GM23338 (cell line): Measurements from ENCODE around the gene MAP3K9. TPM values are rescaled to one million over a fixed set of nuclear protein-coding genes. Genes with fewer than 3 reads are reported as not detected.

Experiments
- ATAC-seq: fragments of 200-7000 bp; cut with Tn5 transposase; 3 replicates; pipeline ENCODE4 v1.9.1; 2020
- DNase-seq: peaks from one replicate; pipeline ENCODE4 v3.0.0-alpha.2; 2015; ENCODE audit warnings: low spot score
- H2AFZ ChIP-seq: fragments of 200-600 bp; sonication (generic); 2 replicates; pipeline ENCODE4 v1.8.0; 2016; ENCODE audit warnings: antibody characterized with exemption, mild to moderate bottlenecking, moderate library complexity
- H3F3A ChIP-seq: fragments of 200-600 bp; sonication (generic); replicated peaks from 2 replicates; pipeline ENCODE4 v1.8.0; 2017; ENCODE audit warnings: antibody characterized with exemption, mixed run types, low read depth
- H3K27ac ChIP-seq: fragments of 200-600 bp; sonication (generic); 2 replicates; pipeline ENCODE4 v1.6.1; 2016; ENCODE audit warnings: low read depth
- H3K27me3 ChIP-seq: fragments of 200-600 bp; sonication (generic); 2 replicates; pipeline ENCODE4 v1.8.0; 2016; ENCODE audit warnings: mild to moderate bottlenecking, mixed run types, moderate library complexity; ENCODE audit not compliant: insufficient read depth
- H3K36me3 ChIP-seq: fragments of 200-600 bp; sonication (generic); 2 replicates; pipeline ENCODE4 v1.8.0; 2016; ENCODE audit warnings: mild to moderate bottlenecking; ENCODE audit not compliant: insufficient read depth
- H3K4me1 ChIP-seq: fragments of 200-600 bp; sonication (generic); 2 replicates; pipeline ENCODE4 v1.8.0; 2016; ENCODE audit warnings: mild to moderate bottlenecking, moderate library complexity; ENCODE audit not compliant: insufficient read depth
- H3K4me2 ChIP-seq: fragments of 200-600 bp; sonication (generic); 2 replicates; pipeline ENCODE4 v1.7.1; 2017; ENCODE audit warnings: mixed run types
- H3K4me3 ChIP-seq: fragments of 200-600 bp; sonication (generic); 2 replicates; pipeline ENCODE4 v1.6.1; 2016; ENCODE audit warnings: mixed run types
- H3K79me2 ChIP-seq: fragments of 200-600 bp; sonication (generic); replicated peaks from 2 replicates; pipeline ENCODE4 v1.8.0; 2017; ENCODE audit warnings: mild to moderate bottlenecking; ENCODE audit not compliant: insufficient read depth
- H3K9me2 ChIP-seq: fragments of 200-600 bp; sonication (generic); 2 replicates; pipeline ENCODE4 v1.8.0; 2017; ENCODE audit not compliant: insufficient read depth
- H4K20me1 ChIP-seq: fragments of 200-600 bp; sonication (generic); replicated peaks from 2 replicates; pipeline ENCODE4 v1.8.0; 2017; ENCODE audit warnings: mild to moderate bottlenecking; ENCODE audit not compliant: insufficient read depth
- H3K27ac Mint-ChIP-seq: 2 replicates; pipeline ENCODE4 v1.8.0; 2020; ENCODE audit warnings: inconsistent platforms, mild to moderate bottlenecking, moderate library complexity, mixed read lengths
- H3K27me3 Mint-ChIP-seq: 3 replicates; pipeline ENCODE4 v1.8.0; 2022; ENCODE audit warnings: low read depth, mild to moderate bottlenecking, moderate library complexity, mixed read lengths, inconsistent platforms; ENCODE audit not compliant: insufficient read depth, poor library complexity
- H3K36me3 Mint-ChIP-seq: 3 replicates; pipeline ENCODE4 v1.8.0; 2021; ENCODE audit warnings: low read depth, mild to moderate bottlenecking, inconsistent platforms, moderate library complexity, mixed read lengths
- H3K4me1 Mint-ChIP-seq: 3 replicates; pipeline ENCODE4 v1.8.0; 2020; ENCODE audit warnings: mild to moderate bottlenecking, inconsistent platforms, mixed read lengths
- H3K4me3 Mint-ChIP-seq: 3 replicates; pipeline ENCODE4 v1.8.0; 2021; ENCODE audit warnings: moderate library complexity, mild to moderate bottlenecking, inconsistent platforms, mixed read lengths
- H3K9me3 Mint-ChIP-seq: 3 replicates; pipeline ENCODE4 v1.8.0; 2020; ENCODE audit warnings: moderate library complexity, mild to moderate bottlenecking, inconsistent platforms, mixed read lengths
- CREB1 ChIP-seq: fragments of 250-450 bp; sonication (Bioruptor Pico); IDR thresholded peaks from 2 replicates; pipeline ENCODE4 v1.5.0; 2020; ENCODE audit warnings: low read depth, mild to moderate bottlenecking, moderate library complexity
- EZH2phosphoT487 ChIP-seq: fragments of 200-600 bp; sonication (generic); IDR thresholded peaks from one replicate; pipeline ENCODE4 v1.8.1; 2018; ENCODE audit warnings: antibody characterized with exemption; ENCODE audit not compliant: unreplicated experiment
- JUNB ChIP-seq: IDR thresholded peaks from one replicate; pipeline ENCODE4 v1.6.1; 2016; ENCODE audit warnings: antibody characterized with exemption; ENCODE audit not compliant: unreplicated experiment
- NANOG ChIP-seq: IDR thresholded peaks from 2 replicates; pipeline ENCODE4 v1.6.1; 2016; ENCODE audit warnings: antibody characterized with exemption, borderline replicate concordance
- POLR2AphosphoS5 ChIP-seq: IDR thresholded peaks from 2 replicates; pipeline ENCODE4 v1.6.1; 2016; ENCODE audit warnings: antibody characterized with exemption, low read depth
- STAT1 ChIP-seq: IDR thresholded peaks from one replicate; pipeline ENCODE4 v1.6.1; 2016; ENCODE audit warnings: antibody characterized with exemption; ENCODE audit not compliant: unreplicated experiment
- ZNF114 ChIP-seq: fragments of 250-450 bp; sonication (Bioruptor Pico); IDR thresholded peaks from 2 replicates; pipeline ENCODE4 v1.5.0; 2020; ENCODE audit warnings: mild to moderate bottlenecking, moderate library complexity
- polyA plus RNA-seq: library from polyadenylated mRNA; unstranded; fragments of >200 nt; fragmentation: Nextera tagmentation; extraction: Ambion mirVana; gene quantifications from 2 replicates; pipeline ENCODE4 v1.2.1, GENCODE V29; 2016
- total RNA-seq: library from RNA; depleted of rRNA; stranded (reverse); fragments of >200 nt; shearing (Covaris generic); gene quantifications from 2 replicates; pipeline ENCODE4 v1.2.3, GENCODE V29; 2014
- TF ChIP-seq, protein P1 (sequence below): fragments of 250-450 bp; sonication (Bioruptor Pico); IDR thresholded peaks from 2 replicates; pipeline ENCODE4 v1.5.0; 2020; ENCODE audit warnings: mild to moderate bottlenecking, moderate library complexity
- TF ChIP-seq, protein P2 (sequence below): IDR thresholded peaks from 2 replicates; pipeline ENCODE4 v1.6.1; 2016; ENCODE audit warnings: antibody characterized with exemption

MAP3K9 gene
- total and polyA plus RNA-seq, 2 experiments from 2014 or later: 5.3 to 30.8 TPM

DNA sequence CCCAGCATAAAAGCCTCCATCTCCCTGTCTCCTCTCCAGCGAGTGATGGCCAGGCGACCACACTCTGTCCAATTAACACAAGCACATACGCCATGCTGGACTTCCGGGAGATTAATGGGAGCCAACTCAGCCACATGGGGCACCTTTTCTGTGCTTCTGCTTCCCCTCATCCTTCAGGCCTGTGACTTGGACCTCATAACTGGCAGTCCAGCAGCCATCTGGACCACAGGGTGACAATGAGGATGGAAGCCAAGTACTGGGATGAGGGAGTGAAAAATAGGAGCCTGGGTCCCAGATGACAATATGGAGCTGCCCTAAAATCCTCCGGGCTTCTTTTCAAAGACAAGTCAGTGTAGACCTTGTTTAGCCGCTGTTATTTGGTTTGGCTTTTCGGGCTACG, 12.8 kb downstream of the MAP3K9 start (continued):
- TF ChIP-seq, protein P1, sequence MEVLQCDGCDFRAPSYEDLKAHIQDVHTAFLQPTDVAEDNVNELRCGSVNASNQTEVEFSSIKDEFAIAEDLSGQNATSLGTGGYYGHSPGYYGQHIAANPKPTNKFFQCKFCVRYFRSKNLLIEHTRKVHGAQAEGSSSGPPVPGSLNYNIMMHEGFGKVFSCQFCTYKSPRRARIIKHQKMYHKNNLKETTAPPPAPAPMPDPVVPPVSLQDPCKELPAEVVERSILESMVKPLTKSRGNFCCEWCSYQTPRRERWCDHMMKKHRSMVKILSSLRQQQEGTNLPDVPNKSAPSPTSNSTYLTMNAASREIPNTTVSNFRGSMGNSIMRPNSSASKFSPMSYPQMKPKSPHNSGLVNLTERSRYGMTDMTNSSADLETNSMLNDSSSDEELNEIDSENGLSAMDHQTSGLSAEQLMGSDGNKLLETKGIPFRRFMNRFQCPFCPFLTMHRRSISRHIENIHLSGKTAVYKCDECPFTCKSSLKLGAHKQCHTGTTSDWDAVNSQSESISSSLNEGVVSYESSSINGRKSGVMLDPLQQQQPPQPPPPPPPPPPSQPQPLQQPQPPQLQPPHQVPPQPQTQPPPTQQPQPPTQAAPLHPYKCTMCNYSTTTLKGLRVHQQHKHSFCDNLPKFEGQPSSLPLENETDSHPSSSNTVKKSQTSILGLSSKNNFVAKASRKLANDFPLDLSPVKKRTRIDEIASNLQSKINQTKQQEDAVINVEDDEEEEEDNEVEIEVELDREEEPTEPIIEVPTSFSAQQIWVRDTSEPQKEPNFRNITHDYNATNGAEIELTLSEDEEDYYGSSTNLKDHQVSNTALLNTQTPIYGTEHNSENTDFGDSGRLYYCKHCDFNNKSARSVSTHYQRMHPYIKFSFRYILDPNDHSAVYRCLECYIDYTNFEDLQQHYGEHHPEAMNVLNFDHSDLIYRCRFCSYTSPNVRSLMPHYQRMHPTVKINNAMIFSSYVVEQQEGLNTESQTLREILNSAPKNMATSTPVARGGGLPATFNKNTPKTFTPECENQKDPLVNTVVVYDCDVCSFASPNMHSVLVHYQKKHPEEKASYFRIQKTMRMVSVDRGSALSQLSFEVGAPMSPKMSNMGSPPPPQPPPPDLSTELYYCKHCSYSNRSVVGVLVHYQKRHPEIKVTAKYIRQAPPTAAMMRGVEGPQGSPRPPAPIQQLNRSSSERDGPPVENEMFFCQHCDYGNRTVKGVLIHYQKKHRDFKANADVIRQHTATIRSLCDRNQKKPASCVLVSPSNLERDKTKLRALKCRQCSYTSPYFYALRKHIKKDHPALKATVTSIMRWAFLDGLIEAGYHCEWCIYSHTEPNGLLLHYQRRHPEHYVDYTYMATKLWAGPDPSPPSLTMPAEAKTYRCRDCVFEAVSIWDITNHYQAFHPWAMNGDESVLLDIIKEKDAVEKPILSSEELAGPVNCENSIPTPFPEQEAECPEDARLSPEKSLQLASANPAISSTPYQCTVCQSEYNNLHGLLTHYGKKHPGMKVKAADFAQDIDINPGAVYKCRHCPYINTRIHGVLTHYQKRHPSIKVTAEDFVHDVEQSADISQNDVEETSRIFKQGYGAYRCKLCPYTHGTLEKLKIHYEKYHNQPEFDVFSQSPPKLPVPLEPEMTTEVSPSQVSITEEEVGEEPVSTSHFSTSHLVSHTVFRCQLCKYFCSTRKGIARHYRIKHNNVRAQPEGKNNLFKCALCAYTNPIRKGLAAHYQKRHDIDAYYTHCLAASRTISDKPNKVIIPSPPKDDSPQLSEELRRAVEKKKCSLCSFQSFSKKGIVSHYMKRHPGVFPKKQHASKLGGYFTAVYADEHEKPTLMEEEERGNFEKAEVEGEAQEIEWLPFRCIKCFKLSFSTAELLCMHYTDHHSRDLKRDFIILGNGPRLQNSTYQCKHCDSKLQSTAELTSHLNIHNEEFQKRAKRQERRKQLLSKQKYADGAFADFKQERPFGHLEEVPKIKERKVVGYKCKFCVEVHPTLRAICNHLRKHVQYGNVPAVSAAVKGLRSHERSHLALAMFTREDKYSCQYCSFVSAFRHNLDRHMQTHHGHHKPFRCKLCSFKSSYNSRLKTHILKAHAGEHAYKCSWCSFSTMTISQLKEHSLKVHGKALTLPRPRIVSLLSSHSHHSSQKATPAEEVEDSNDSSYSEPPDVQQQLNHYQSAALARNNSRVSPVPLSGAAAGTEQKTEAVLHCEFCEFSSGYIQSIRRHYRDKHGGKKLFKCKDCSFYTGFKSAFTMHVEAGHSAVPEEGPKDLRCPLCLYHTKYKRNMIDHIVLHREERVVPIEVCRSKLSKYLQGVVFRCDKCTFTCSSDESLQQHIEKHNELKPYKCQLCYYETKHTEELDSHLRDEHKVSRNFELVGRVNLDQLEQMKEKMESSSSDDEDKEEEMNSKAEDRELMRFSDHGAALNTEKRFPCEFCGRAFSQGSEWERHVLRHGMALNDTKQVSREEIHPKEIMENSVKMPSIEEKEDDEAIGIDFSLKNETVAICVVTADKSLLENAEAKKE (CRISPR knock-in tag): no peak
- no peak for TF ChIP-seq ZNF114 (CRISPR knock-in tag)
- no peak for TF ChIP-seq STAT1
- TF ChIP-seq POLR2AphosphoS5: no peak

- H3K4me3 ChIP-seq: no peak overlapping the region
- ATAC-seq: no peak
- H3K27ac Mint-ChIP-seq: no peak overlapping the region
- H3K4me1 ChIP-seq: no peaks in the 10 kb centered on the region
- H3K36me3 ChIP-seq: no peaks in the 10 kb centered on the region; the same call in 1 of the 2 replicates
- peaks cover 24% of the 10 kb centered on the region for H3K36me3 Mint-ChIP-seq
- H3K4me3 Mint-ChIP-seq: no peak overlapping the region
- peaks cover 65% of the 10 kb centered on the region for H3K79me2 ChIP-seq
- no peak for DNase-seq
- H3K27me3 Mint-ChIP-seq: no peaks in the 10 kb centered on the region
- no peaks in the 10 kb centered on the region for H3K9me3 Mint-ChIP-seq
- 0 out of 2 replicates have a peak overlapping the region, but pooled peaks have one; percentile 59 for H3K27ac ChIP-seq
- no peak overlapping the region for H2AFZ ChIP-seq
- H3F3A ChIP-seq: no peaks in the 10 kb centered on the region
- no peak overlapping the region for H3K4me2 ChIP-seq
- no peaks in the 10 kb centered on the region for H3K4me1 Mint-ChIP-seq
- H3K9me2 ChIP-seq: no peaks in the 10 kb centered on the region
- H3K27me3 ChIP-seq: no peaks in the 10 kb centered on the region
- H4K20me1 ChIP-seq: peaks cover 30% of the 10 kb centered on the region
- TF ChIP-seq EZH2phosphoT487 (no peak), STAT1 (no peak), JUNB (no peak), ZNF114 (CRISPR knock-in tag) (no peak), POLR2AphosphoS5 (no peak), CREB1 (CRISPR knock-in tag) (no peak), NANOG (no peak)
- TF ChIP-seq, protein P2, sequence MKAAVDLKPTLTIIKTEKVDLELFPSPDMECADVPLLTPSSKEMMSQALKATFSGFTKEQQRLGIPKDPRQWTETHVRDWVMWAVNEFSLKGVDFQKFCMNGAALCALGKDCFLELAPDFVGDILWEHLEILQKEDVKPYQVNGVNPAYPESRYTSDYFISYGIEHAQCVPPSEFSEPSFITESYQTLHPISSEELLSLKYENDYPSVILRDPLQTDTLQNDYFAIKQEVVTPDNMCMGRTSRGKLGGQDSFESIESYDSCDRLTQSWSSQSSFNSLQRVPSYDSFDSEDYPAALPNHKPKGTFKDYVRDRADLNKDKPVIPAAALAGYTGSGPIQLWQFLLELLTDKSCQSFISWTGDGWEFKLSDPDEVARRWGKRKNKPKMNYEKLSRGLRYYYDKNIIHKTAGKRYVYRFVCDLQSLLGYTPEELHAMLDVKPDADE: no peak
- TF ChIP-seq, protein P1 (CRISPR knock-in tag): no peak
Observed at GRCh38 chr14:70794294-70794693, 15.0 kb downstream of the MAP3K9 start.
